Activated CD4-positive, CD25-positive, alpha-beta regulatory T cell (primary cell): ENCODE data around the gene TRIO.

Source experiments
- DNase-seq, 4 experiments: peaks; one replicate each; lab custom pipeline; 2025; lab: John Stamatoyannopoulos, UW

The TRIO gene

DNA sequence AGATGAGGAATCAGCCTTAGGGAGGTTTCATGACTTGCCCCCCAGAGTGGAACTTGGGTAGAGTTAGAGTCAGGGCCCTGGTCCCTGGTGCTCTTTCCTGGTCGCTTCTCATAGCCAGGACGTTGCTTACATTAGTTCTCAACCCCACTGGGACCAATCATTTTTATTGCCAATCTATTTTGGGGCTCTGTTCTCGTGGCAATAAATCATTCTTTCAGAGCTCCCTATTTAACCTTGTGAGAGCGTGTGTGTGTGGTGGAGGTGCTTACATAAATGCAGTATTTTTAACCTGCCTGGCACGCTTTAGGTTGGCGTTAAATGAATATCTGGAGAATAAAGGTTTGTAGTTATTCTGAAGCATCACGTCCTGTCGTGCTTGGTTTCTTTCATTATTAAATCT is 4.1 kb downstream of the TRIO start:
- no peak for DNase-seq

DNA sequence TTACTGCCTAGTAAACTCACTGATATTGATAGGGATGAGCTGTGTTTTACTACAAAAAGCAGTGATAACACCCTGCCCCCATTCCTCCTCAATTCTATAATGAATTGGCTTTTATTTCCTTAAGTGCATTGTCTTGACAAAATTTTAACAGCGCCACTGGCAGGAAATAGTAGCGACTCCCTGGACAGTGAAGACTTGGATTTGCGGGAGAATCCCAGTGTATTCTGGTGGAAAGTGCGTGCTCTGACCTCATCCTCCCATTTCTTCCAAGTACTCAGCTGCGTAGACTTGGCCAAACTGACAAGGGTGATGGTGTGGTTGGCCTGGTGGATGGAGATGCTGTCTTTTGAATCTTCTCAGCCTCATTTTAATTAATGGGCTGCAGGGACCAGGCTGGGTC is 5.3 kb downstream of the TRIO start:
- DNase-seq = no peak

DNA sequence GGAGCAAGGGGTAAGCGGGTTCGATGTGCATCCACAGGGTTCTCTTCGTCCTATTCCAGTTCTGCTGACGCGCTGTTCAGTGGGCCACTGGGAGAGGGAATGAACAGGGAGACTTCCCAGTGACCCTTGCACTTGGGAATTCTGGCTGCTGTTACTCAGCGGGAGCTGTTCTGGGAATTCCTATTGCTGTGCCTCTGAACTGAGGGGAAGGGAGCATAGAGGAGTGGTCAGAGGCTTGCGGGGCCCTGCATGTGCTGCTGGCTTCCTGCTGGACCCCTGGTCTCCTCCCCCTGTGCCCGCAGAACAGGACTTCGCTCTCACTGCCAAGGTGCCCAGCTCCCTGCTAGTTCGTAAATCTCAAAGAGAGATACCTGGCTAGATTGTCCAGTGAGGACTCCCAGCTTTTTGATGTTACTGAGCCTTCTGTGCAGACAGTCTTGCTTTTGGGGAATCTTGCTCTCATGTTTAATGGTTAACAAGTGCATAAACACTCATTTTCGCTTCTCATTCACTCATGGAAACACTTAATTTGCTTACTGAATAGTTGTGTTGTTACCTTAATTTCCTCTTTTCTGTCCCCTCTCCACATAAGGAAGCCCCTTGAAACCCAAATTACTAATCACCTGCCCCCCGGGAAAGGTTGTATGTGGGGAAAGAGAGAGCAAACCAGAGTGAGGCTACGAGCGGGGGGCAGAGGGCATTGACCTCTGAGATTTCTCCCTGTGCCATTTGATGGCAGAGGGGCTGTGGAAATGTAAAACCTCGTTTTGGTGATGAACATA is 5.9 kb downstream of the TRIO start:
- DNase-seq = no peak

DNA sequence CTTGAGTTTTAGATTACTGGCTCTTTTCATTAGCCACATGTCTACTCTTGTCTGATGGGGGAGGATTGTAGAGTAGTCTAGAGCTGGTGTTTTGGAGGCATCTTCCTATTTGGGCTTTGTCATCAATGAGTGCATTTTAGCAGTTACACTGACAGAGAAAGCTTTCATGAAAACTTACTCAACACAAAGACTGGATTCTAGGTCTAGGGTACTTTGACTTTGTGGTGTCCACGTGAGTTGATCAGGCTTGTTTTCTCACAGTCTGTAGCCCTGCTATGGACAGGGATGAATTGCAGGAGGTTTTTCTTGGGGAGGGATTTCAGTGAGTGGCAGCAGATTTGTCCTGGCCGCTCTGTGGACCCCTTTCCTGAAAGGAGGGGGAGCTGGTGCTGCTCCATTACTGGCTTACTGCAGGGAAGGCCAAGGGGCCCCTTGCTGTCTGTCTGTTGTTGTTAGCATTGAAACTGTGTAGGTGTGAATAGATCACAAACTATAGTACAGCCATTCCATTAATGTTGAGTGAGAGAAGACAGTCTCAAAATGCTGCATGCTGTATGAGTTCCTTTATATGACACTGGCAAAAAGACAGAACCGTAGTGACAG is 6.6 kb downstream of the TRIO start:
- no peak for DNase-seq

DNA sequence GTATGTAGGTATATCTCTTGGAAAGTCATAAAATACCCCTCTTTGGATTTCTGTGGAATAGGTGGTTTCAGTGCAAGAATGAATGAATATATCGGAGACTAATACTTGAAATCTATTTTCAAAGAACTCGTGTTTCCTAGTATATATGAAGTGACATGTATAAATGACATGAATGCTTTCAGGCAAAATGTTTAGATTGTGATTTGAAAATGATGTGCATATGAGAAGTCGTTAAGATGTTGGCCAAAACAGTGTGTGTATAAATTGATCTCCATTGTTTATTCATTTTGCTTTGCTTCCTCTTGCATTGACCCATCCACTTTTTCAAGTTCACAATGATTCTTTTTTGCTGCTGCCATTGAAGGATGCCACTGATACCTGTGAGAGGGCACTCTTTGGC is 8.3 kb downstream of the TRIO start:
- no peak for DNase-seq

DNA sequence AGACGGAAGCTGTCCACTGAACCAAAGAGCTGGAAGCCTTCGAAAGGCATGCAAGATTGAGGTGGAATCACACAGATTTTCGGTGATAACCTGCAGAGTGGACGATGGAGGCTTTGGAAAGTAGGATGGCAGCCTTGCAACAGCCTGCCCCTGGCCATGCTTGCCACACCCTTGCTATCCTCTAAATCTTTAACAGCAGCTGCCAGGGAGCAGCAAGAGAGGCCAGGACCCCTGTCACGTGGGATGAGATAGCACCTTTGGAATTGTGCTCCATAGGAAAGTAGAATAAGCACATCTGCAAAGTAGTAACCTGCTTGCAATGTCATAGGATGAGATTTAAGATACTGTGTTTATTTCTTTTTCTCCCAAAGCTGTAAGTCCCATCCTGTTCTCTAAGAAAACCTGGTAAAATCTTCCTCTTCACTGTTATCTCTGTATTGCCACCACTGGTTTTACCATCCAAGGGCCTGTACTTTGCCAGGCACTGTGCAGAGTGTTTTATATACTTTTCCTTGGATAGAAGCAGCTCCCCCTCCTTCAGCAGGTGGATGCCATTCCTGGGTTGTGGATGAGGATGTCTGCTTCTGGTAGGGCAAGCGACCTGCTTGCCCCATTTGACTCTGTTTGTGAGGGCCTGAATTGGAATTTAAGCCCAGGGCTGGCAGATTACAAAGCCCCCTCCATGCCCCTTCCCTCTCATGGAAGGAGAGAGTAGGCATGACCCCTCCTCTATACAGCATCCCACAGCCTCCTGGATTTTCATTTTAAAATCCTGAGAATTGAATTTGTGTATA is 10.1 kb downstream of the TRIO start:
- no peak for DNase-seq

DNA sequence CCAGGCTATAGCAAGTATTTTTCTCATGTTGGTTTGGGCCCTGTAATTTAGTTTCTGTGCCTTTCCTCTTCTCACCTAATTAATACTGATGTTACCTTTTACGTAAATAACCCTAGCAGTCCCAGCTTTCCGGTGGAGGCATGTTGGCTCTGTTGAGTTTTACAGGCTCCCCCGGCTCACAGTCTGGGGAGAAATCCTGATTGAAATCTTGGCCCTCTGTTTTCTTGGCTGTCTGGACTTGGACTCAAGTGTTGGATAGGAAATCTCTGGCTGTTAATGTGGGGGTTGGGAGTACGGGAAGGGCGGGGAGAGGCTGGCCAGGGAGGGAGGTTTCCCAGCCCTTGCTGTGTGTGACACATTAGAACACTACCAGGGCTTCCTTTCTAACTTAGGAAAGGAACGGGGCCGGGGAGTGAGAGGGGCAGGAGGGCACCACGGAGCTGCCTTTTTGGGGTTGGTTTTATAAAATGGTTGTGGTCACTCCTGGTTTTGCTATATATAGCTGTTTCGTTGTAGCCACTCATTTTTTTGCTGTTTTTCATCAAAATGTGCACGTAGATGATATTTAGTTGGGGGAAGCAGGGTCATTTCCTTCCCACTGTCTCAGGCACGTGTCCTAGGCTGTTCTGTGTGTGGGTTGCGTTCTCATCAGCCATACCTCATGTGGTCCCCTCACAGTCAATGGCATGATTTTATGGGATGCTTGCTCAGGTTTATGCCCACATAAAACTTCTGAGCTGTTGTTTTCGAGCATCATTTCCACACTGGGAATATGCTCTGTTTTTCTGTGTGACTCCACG is 11.0 kb downstream of the TRIO start:
- DNase-seq = no peak

DNA sequence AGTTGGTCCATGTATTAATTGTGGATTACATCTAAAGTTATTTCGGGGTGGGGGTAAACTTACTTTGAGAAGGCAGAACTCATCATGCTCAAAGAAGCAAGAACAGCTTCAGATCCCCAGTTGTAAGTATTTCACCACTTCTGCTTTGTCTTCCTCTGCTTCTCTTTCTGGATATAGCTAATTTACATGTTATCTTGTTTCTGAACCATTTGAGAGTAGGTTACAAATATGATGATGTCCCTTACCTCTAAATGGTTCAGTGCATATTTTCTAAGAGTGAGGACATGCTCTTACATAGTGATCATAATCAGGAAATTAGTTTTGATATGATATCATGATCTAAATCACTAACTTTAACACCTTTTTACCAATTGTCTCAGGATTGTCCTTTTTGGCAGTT is 11.9 kb downstream of the TRIO start:
- DNase-seq = no peak

DNA sequence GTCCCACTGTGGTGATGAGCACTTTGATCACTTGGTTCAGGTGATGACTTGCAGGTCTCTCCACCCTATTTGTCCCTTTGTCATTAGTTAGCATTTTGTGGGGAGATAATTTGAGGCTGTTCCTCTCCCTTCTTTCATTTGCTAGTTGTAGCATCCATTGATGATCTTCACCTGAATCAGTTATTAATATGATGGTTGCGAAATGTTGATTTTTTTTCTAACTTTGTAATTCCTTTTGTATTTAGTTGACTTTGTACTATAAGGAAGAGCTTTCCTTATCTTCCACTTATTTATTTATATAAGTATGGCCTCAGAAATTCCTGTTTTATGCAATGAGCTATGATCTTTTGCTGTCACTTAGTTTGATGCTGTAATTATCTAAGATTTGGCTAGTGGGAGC is 12.6 kb downstream of the TRIO start:
- no peak for DNase-seq

DNA sequence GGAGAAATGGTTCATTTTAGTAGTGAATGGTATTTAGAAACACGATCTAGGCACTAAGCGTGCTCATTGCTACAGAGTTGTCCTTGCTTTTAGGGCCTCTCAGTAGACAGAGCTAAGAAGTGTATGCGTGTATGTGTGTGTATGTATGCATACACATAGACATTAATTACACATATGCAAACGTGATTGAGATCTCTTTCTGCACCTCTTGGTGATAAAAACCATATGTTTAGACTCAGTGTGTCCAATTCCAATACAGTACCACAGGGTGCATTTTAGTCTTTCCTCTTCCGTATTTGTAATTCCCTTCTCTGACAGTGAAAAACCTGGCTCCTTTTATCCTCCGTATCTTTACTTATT is 13.1 kb downstream of the TRIO start:
- DNase-seq = no peak

DNA sequence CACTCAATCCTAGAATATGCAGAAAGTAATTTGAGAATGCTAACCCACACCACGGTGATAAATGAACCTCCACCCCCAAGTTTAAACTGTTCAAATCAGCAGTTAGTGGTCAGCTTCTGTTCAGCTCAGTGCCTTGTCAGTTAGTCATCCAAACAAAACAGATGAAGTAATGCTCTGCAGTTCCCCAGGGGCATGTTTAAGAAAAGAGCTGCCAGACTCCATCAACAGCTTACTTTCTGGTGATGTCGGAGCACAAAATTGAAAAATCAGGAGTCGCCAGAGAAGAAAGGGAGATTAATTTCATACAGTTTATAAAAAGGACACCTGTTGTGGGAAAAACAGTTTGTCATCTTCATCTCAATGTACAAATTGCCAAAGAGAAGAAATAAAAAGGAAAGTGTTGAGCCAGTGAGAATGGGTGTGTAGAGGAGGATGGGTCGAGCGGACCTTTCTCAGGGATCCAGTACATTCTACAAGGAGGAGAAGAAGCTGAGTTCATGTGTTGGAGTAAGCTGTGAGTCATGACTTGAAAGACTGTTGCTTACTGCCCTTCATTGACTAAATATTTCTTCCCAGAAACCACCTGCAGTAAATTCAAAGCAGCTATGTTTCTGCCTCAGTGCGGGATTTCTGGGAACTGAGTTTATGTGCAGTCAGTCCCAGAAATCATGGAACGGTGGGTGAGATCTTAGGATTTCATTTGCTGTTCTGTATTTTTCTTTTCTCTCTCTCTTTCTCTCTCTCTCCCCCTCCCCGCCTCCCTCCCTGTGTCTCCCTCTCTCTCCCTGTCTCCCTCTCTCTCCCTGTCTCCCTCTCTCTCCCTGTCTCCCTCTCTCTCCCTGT is 13.7 kb downstream of the TRIO start:
- DNase-seq = no peak

DNA sequence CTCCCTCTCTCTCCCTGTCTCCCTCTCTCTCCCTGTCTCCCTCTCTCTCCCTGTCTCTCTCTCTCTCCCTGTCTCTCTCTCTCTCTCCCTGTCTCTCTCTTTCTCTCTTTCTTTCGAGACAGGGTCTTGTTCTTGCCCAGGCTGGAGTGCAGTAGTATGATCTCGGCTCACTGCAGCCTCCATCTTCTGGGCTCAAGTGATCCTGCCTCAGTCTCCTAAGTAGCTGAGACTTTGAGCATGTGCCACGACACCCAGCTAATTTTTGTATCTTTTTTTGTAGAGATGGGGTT is 14.3 kb downstream of the TRIO start:
- no peak for DNase-seq

DNA sequence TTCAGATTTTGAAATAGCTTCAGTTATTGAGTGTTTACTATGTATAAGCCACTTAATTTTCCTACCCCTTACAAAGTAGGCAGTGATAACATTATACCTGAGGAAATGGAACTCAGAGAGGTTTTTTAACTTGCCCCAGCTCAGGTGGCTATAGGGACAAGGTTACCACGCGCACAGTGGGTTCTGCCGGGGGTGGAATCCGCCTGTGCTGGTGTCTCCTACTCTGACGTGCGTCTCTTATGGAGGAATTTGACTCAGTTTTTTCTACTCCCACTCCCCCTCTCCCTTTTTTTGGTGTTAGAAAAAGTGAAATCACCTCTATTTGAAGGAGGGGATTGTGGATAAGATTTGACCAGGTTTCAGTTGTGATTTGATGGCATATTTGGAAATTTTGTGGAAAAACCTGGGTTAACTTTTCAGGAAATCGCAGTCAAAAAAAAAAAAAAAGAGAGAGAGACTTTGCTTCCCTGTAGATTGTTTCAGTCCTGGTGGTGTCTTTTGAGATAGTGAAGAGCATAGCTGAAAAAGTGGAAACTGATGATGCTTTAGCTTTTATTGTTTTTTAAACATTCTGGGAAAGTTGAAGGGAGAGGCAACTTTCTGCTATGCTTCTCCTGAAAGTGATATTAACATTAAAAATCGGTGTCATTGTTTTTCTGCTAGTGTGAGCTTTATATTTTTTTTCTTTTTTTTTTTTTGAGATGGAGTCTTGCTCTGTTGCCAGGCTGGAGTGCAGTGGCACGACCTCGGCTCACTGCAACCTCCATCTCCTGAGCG is 15.9 kb downstream of the TRIO start:
- DNase-seq = no peak

DNA sequence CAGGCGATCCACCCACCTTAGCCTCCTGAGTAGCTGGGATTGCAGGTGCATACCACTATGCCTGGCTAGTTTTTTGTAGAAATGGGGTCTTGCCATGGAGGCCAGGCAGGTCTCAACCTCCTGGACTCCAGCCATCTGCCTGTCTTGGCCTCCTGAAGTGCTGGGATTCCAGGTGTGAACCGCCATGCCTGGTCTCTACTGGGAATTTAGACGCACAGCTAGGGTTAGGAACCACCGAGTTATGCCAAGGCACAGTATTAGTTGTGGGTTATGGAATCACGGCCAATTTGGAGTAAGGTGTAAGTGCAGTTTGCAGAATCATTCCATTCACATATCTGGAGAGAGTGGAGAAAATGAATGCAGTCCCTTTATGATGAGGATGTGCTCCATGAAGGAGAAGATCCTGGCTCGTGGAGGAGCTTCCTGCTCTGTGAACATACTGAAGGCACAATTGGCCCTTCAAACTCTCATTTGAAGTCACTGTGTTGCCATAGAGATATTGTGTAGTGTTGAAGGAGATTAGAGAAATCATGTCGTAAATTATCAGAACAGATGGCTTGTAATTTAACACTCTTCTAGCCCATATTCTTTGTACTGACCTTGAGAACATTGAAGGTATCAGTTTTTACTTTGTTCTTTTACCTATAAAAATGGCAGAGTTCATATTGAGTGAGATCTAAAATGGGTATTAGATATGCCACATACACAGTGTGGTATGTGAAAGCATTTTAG is 18.8 kb downstream of the TRIO start:
- no peak for DNase-seq

DNA sequence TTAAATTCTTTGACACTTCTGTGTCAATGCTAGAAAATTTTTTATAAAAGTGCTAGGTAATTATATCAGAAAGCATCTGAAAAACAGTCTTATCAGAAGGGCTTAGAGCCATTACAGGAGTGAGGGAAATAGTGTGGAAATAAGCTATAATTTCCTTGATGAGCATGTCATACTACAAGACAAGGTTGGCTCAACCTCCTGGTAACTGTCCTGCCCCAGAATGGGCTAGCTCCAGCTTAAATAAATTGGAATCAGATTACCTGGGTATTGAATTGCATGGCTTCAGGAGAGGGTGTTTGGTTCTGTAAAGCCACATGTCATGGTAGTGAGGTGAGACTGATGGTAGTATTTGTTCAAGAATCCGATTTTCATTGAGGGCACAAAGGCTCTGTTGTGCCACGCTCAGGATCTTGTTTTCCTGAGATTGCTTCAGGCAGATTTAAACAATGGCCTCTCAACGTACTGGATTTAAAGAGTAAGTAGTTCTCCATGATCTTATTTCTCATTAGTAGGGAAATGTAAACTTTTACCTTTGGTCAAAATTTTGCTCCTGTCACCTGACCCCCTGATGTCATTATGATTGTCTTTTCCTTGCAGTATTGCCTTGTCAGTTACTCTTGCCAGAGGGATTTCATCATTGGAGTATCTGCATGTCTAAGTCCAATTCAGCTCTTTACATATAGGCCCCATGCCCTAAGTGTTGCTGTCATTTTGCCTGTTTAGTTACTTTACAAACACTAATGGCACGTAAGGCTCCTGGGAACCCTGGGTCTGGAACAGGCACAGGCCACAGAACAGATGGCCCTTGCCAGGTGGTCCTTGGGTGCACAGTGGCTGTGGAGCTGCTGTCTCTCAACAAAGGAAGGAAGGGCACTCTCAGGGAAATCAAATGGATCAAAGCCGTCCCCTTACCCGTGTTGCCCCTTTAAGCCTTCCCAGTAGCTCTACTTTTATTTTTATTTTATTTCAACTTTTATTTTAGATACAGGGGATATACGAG is 21.3 kb downstream of the TRIO start:
- no peak for DNase-seq

DNA sequence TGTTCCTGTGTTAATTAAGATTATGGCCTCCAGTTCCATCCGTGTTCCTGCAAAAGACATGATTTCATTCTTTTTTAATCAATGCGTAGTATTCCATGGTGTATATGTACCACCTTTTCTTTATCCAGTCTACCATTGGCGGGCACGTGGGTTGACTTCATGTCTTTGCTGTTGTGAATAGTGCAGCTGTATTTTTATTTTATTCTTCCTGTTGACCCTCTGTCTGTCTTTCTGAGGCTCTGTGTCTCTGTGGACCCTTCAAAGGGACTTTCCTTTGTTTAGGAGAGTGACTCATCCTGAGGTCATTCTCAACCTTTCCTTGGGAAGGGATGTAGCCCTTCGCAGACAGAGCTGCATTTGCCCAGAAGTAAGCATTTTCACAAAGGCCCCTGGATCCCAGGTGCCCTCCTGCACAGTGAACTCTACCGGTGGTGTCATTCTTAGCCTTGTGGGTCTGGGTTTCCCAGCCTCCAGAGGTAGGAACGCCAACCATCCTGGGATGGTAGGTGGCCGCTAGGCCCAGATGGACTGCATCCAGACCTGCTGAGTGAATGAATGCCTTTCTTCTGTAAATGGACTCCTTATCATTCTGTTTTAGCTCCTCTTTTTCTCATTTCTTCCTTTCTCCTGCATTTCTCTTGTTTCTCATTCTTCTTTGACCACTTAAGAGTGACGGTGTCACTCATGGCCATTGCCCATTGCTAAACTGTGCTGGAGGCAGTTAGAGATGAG is 22.4 kb downstream of the TRIO start:
- DNase-seq = no peak

DNA sequence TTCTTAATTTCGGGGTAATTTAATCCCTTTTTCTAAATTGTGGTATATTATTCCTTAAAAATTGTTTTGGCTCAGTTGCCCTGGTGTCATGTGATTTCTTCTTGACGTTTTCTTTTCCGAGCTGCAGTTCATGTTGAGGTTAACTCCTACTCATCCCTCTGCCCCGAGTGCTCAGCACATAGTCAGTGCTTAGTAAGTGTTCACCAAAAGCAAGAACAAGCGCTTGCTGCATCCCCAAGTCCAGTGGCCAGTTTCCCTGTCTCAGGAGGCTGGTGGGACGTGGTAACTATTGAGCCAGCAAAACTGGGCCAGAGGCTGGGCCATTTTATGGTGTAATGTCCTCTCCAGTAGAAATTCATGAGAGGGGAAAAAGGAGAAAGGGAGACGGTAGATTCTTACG is 23.3 kb downstream of the TRIO start:
- no peak for DNase-seq

DNA sequence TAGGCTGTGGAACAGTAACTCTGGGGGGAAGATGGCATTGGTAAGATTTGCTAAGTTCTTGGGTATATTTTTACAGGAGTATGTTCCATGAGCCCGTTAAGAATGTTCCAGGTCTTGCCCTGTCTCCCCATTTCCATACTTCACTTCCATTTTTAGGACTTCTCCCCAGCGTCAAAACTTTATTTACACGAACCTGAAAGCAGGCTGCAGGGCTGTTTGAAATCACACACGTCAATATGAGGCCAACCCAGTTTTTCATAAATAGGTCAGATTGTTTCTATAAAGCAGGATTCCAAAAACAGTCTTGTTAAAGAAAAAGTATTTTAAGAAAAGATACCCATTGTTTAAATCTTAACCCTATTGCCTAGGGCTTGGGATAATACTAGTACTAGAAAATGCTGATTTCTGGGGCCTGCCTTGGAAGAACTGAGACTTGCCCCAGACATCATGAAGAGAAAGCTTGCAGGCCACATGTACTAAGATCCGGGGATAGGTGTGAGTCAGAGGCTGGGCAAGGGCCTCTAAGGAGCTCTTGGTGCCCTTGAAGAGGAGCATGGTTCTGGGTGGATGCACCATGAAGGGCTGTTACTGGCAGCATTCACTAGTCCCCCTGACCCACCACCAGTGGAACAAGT is 24.2 kb downstream of the TRIO start:
- no peak for DNase-seq
